Mucosa of stomach (tissue), 1 donor: ENCODE measurements around the gene ORAI2.

ENCODE experiments used
- H3K27me3 ChIP-seq: one replicate; pipeline ENCODE4 v1.7.0; 2013; ENCODE audit warnings: mild to moderate bottlenecking, low read length; ENCODE audit not compliant: control insufficient read depth, insufficient read depth
- H3K36me3 ChIP-seq: one replicate; pipeline ENCODE4 v1.7.0; 2013; ENCODE audit warnings: low read length; ENCODE audit not compliant: control insufficient read depth, insufficient read depth
- H3K4me1 ChIP-seq: one replicate; pipeline ENCODE4 v1.7.0; 2013; ENCODE audit warnings: mild to moderate bottlenecking, low read length; ENCODE audit not compliant: control insufficient read depth, insufficient read depth
- H3K4me3 ChIP-seq: one replicate; pipeline ENCODE4 v1.7.0; 2013; ENCODE audit warnings: low read length
- H3K9ac ChIP-seq: one replicate; pipeline ENCODE4 v1.7.0; 2013; ENCODE audit warnings: mild to moderate bottlenecking, low read length, moderate library complexity
- H3K9me3 ChIP-seq: one replicate; pipeline ENCODE4 v1.7.0; 2013; ENCODE audit warnings: mild to moderate bottlenecking, low read length, moderate library complexity; ENCODE audit not compliant: control insufficient read depth
- donor health status: Pancreatic carcinoma.

Gene ORAI2

GRCh38 chr7:102433219-102434038 is at the start of gene ORAI2:
TSS of gene ORAI2 (plus strand) at chr7:102433575. CDS start at chr7:102438957, 5,382 bp downstream.
- Histone ChIP-seq H3K9ac (peak within 1 kb of the TSS; percentile 61), H3K4me3 (peak within 1 kb of the TSS; percentile 25), H3K27me3 (peaks cover 10% of the 10 kb centered on the region), H3K9me3 (no peaks in the 10 kb centered on the region), H3K36me3 (no peaks in the 10 kb centered on the region), H3K4me1 (peaks cover 4% of the 10 kb centered on the region)

DNA sequence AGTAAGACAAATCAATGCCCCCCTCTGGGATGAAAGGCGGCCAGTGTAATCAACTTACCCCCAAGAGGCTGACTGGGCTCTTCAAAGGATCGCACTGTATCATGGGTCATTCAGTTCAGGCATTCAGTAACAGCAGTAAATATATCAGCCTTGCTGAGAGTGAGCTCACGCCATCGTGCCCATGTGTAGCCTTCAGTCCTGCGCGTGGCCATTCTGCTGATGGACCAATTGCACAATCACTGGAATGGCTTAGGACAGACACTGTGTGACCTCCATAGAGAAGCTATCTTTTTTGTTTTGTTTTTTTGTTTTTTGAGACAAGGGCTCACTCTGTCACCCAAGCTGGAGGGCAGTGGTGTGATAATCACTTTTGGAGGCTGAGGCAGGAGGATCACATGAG is 46.3 kb upstream of the ORAI2 start:
- H3K36me3 ChIP-seq: peaks cover 3% of the 10 kb centered on the region
- H3K27me3 ChIP-seq: no peaks in the 10 kb centered on the region
- H3K4me1 ChIP-seq: peaks cover 10% of the 10 kb centered on the region
- H3K9me3 ChIP-seq: no peaks in the 10 kb centered on the region
- H3K4me3 ChIP-seq: no peak overlapping the region
- no peak overlapping the region for H3K9ac ChIP-seq

GRCh38 chr7:102389810-102390209 is 43.6 kb upstream of the ORAI2 start:
- H3K27me3 ChIP-seq: no peaks in the 10 kb centered on the region
- no peaks in the 10 kb centered on the region for H3K9me3 ChIP-seq
- peaks cover 4% of the 10 kb centered on the region for H3K36me3 ChIP-seq
- no peak overlapping the region for H3K4me3 ChIP-seq
- H3K4me1 ChIP-seq: no peaks in the 10 kb centered on the region
- no peak overlapping the region for H3K9ac ChIP-seq

DNA sequence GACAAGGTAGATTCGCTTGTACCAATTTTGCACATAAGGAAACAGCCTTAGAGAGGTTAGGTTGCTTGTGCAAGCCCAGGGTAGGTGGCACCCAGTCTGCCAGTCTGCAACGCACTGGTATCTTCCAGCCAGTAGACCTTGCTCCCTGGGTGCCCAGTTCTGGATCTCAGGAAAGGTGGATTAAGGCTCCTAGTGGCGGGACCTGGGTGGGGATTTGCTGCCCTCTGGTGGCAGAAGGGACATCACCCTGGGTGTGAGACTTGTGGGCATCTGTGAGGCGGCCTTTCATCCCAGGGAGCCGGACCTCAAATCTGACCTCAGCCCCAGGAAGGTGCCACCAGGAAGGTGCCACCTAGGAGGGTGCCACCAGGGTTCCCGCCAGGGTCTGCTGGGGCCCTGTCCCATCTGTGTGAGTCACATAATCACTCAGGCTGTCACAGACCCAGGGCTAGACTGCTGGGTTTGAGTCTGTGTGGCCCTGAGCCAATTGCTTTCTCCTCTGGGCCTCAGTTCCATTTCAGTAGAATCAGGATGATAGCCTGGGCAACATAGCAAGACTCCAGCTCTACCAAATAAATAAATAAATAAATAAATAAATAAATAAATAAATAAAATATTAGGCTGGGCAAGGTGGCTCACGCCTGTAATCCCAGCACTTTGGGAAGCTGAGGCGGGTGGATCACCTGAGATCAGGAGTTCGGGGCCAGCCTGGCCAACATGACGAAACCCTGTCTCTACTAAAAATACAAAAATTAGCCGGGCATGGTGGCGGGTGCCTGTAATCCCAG is 42.5 kb upstream of the ORAI2 start:
- H3K4me3 ChIP-seq: no peak overlapping the region
- no peak overlapping the region for H3K9ac ChIP-seq
- peaks cover 4% of the 10 kb centered on the region for H3K4me1 ChIP-seq
- no peaks in the 10 kb centered on the region for H3K9me3 ChIP-seq
- H3K36me3 ChIP-seq: peaks cover 4% of the 10 kb centered on the region
- H3K27me3 ChIP-seq: no peaks in the 10 kb centered on the region

DNA sequence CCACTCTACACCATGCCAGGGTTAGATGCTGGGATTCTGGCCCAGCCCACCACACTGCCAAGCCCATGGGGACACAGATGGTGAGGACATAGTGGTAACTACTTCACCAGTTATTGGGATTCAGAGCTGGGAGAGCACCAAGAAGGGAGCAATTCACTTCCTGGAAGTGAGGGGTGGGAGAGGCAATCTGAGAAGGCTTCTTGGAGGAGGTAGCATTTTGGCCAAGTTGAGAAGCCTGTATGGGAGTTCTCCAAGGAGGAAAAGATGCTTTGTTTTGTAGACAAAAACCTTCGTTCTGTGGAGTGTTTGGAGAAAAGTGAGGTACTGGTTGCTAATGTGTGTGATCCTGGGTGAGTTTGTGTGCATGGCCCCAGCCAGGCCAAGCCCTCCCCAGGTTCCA is 41.0 kb upstream of the ORAI2 start:
- H3K27me3 ChIP-seq: no peaks in the 10 kb centered on the region
- peaks cover 4% of the 10 kb centered on the region for H3K36me3 ChIP-seq
- no peak overlapping the region for H3K9ac ChIP-seq
- H3K4me1 ChIP-seq: peaks cover 7% of the 10 kb centered on the region
- no peaks in the 10 kb centered on the region for H3K9me3 ChIP-seq
- no peak overlapping the region for H3K4me3 ChIP-seq

DNA sequence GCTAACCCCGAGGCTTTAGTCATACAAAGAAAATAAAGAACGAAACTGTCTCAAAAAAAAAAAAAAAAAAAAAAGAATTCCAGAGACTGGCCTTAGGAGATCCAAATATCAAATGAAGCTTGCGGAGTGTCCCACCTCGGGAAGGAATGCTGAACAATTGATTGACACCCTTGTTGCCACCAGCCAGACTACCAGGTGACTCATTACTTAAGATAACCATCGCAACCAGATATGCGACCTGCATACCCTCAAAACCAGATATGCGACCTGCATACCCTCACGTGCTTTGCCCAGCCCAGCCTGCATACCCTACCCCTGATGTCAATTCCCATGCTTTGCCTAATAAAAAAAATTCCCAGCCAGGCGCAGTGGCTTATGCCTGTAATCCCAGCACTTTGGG is 39.9 kb upstream of the ORAI2 start:
- no peaks in the 10 kb centered on the region for H3K27me3 ChIP-seq
- H3K9me3 ChIP-seq: no peaks in the 10 kb centered on the region
- no peak overlapping the region for H3K9ac ChIP-seq
- peaks cover 4% of the 10 kb centered on the region for H3K36me3 ChIP-seq
- H3K4me3 ChIP-seq: no peak overlapping the region
- H3K4me1 ChIP-seq: peaks cover 8% of the 10 kb centered on the region

DNA sequence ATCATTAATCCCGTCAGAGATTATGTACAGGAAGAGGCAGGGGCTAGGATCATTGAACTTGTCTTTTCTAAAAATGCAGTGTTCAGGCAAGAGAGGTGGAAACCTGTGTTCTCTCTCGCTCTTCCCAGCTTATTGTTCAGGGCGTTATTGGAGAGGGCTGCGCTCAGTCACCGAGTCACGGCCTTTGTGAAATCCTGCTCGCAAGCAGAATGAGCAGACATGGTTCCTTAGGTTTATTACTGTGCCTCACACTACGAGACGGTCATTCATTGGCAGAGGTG is 37.8 kb upstream of the ORAI2 start:
- H3K27me3 ChIP-seq: no peaks in the 10 kb centered on the region
- no peaks in the 10 kb centered on the region for H3K9me3 ChIP-seq
- H3K36me3 ChIP-seq: peaks cover 4% of the 10 kb centered on the region
- peaks cover 8% of the 10 kb centered on the region for H3K4me1 ChIP-seq
- peak overlapping the region; percentile 96 for H3K9ac ChIP-seq
- H3K4me3 ChIP-seq: peak overlapping the region; percentile 88

- no peaks in the 10 kb centered on the region for H3K27me3 ChIP-seq
- H3K9me3 ChIP-seq: no peaks in the 10 kb centered on the region
- peak within 1 kb of the TSS; percentile 88 for H3K4me3 ChIP-seq
- H3K4me1 ChIP-seq: peaks cover 8% of the 10 kb centered on the region
- peak within 1 kb of the TSS; percentile 96 for H3K9ac ChIP-seq
- peaks cover 4% of the 10 kb centered on the region for H3K36me3 ChIP-seq
These were observed 37.3 kb upstream of the ORAI2 start, which contains the start of gene PRKRIP1 for GRCh38 chr7:102395873-102396709. TSS of gene PRKRIP1 (plus strand) at chr7:102396363. CDS start at chr7:102396412, 49 bp downstream.

DNA sequence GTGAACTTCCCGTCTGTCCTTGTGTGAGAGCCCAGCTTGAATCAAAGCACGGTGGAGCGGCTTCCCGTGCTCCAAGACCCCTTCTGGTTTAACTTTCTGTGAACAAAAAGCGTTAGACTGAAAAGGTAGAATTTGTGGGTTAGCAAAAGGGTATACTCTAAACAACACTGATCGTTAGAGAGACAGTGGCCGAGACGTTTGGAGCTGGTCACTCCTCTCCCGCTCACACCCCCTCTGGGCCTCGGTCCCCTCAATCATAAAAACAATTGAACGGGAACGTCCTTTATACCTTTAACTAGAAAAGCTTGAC is 36.7 kb upstream of the ORAI2 start:
- no peaks in the 10 kb centered on the region for H3K9me3 ChIP-seq
- H3K36me3 ChIP-seq: peaks cover 4% of the 10 kb centered on the region
- H3K4me1 ChIP-seq: peaks cover 8% of the 10 kb centered on the region
- peak overlapping the region; percentile 96 for H3K9ac ChIP-seq
- no peaks in the 10 kb centered on the region for H3K27me3 ChIP-seq
- peak overlapping the region; percentile 88 for H3K4me3 ChIP-seq

DNA sequence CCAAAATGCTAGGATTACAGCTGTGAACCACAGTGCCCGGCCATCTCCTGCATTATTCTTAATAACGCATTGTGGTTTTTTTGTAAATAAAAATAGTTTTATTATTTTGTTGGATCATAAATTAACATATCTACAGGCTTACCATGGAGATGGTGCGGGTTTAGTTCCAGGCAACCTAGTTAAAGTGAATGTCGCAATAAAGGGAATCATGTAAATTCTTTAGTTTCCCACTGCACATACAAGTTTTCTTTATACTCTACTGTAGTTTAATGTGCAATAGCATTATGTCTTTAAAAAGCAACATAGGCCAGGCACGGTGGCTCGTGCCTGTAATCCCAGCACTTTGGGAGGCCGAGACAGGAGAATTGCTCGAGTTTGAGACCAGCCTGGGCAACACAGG is 34.8 kb upstream of the ORAI2 start:
- no peak overlapping the region for H3K4me3 ChIP-seq
- no peak overlapping the region for H3K9ac ChIP-seq
- peaks cover 8% of the 10 kb centered on the region for H3K4me1 ChIP-seq
- no peaks in the 10 kb centered on the region for H3K9me3 ChIP-seq
- H3K36me3 ChIP-seq: no peaks in the 10 kb centered on the region
- H3K27me3 ChIP-seq: no peaks in the 10 kb centered on the region

GRCh38 chr7:102400360-102400759 is 33.0 kb upstream of the ORAI2 start:
- Histone ChIP-seq H3K4me3 (no peak overlapping the region), H3K36me3 (no peaks in the 10 kb centered on the region)

DNA sequence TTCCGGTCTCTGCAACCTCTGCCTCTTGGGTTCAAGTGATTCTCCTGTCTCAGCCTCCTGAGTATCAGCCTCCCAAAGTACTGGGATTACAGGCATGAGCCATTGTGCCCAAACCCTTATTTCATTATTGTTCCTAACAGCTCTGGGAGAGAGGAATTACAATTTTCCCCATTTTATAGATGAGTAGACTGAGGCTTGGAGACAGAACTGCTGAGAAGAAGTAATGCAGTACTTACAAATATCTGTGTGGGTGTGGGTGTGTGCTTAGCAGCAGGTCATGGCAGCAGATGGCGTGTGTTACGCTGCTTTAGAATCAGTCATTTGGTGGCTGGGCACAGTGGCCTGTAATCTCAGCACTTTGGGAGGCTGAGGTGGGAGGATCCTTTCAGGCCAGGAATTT is 29.8 kb upstream of the ORAI2 start:
- H3K27me3 ChIP-seq: no peaks in the 10 kb centered on the region
- H3K36me3 ChIP-seq: peaks cover 7% of the 10 kb centered on the region
- H3K4me3 ChIP-seq: no peak overlapping the region
- no peaks in the 10 kb centered on the region for H3K9me3 ChIP-seq
- no peaks in the 10 kb centered on the region for H3K4me1 ChIP-seq
- H3K9ac ChIP-seq: no peak overlapping the region

More at GRCh38 chr7:102400360-102400759, 33.0 kb upstream of the ORAI2 start:
- peaks cover 8% of the 10 kb centered on the region for H3K4me1 ChIP-seq
- H3K9ac ChIP-seq: no peak overlapping the region
- no peaks in the 10 kb centered on the region for H3K27me3 ChIP-seq
- no peaks in the 10 kb centered on the region for H3K9me3 ChIP-seq
